Measurements from ENCODE around the gene GRAMD2A.

GRCh38 chr15:72141171-72142084 is 56.2 kb downstream of the GRAMD2A start:
- TF ChIP-seq CTCF (IDR thresholded peaks at IDR 0.05) = no peak
- no peak for TF ChIP-seq POLR2A (IDR thresholded peaks at IDR 0.05)

All from uterus (tissue), 2 donors.